ENCODE measurements around the gene HSD17B2. TPM values are rescaled to one million over a fixed set of nuclear protein-coding genes. Genes with fewer than 3 reads are reported as not detected.

Gene HSD17B2
- total and polyA plus RNA-seq, 8 donors, result 8.0 to 66.9 (median 20.8) TPM

DNA sequence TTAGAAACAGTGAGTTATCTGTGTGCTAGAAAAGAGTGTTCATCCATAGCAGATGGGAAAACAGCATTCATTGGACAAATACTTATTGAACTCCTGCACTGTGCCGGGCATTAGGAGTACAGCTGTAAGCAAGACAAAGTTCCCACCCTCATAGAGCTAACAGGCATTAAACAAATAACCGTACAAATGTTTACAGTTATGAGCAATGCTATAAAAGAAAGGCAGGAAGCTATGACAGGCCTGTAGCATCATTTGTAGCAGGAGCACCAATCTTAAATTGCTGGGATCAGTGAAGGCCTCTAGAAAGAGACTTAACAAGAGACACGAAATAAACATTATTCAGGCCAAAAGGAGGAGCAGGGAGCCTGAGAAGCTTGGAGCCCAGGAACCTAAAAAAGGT lies 39.4 kb upstream of the HSD17B2 start:
- Histone ChIP-seq H3K9me3 (no peaks in the 10 kb centered on the region), H3K36me3 (peaks cover 0 to 23% (median 6%) of the 10 kb centered on the region in 3 donors), H3K4me1 (no peaks in the 10 kb centered on the region), H3K27me3 (no peaks in the 10 kb centered on the region), H3K4me3 (no peak overlapping the region), H3K27ac (no peak overlapping the region)
- 72 to 77% methylated on average over 3 of the region's 3 CpGs for WGBS, 2 donors
- intact Hi-C loops (cut with DNase I), result no loop called here
- ATAC-seq, result no peak
- FAIRE-seq, result no peak
- TF ChIP-seq, protein P1, sequence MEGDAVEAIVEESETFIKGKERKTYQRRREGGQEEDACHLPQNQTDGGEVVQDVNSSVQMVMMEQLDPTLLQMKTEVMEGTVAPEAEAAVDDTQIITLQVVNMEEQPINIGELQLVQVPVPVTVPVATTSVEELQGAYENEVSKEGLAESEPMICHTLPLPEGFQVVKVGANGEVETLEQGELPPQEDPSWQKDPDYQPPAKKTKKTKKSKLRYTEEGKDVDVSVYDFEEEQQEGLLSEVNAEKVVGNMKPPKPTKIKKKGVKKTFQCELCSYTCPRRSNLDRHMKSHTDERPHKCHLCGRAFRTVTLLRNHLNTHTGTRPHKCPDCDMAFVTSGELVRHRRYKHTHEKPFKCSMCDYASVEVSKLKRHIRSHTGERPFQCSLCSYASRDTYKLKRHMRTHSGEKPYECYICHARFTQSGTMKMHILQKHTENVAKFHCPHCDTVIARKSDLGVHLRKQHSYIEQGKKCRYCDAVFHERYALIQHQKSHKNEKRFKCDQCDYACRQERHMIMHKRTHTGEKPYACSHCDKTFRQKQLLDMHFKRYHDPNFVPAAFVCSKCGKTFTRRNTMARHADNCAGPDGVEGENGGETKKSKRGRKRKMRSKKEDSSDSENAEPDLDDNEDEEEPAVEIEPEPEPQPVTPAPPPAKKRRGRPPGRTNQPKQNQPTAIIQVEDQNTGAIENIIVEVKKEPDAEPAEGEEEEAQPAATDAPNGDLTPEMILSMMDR (IDR thresholded peaks at IDR 0.05), result no peak
- no peak for DNase-seq

DNA sequence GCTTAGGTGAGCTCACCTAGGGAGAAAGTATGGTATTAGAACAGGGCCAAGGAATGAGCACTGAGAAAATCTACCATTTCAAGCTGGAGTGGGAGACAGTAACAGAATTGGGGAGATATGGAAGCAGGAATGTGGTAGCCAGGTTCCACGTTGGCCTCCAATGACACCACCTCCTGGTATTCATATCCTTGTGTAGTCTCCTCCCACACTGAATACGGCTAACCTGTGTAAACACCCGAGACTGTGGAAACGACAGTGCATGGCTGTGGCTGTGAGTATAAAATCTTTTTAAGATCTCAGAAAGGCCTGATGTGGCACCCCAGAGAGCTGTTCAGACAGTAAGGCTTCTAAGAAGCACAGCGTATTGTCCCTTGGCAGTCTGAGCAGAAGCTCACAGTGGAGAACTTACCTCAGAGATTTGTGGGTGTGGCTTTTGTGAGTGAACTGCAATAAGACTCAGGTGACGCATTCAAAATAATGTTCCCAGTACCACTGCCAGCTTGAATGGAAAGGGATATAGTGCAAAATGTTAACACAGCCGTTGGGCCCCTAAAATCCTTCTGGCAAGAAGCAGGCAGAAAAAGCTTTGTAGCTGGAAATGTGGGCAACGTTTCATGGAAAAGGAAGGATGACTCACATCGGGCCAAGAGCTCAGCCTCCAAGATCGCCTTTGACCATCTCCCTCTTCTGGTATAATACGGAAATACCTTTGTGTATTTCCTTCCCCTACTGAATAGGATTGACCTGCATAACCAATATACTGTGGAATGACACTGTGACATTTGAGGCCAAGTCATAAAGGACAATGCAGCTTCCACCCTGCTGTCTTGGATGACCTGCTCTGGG lies 38.2 kb upstream of the HSD17B2 start:
- Histone ChIP-seq H3K4me3 (no peak overlapping the region), H3K9me3 (no peaks in the 10 kb centered on the region), H3K27me3 (no peaks in the 10 kb centered on the region), H3K36me3 (peaks cover 0 to 24% (median 6%) of the 10 kb centered on the region in 3 donors), H3K27ac (peak overlapping the region in 1 of 4 donors; percentile 50), H3K4me1 (no peaks in the 10 kb centered on the region)
- FAIRE-seq (no peak), DNase-seq (no peak), ATAC-seq (peak in 2 of 4 donors; percentile 48 to 50)
- WGBS, 2 donors, result 84 to 89% methylated on average over 11 of the region's 11 CpGs
- TF ChIP-seq, protein P1 (IDR thresholded peaks at IDR 0.05), result no peak
- intact Hi-C loops (cut with DNase I), result no loop called here

DNA sequence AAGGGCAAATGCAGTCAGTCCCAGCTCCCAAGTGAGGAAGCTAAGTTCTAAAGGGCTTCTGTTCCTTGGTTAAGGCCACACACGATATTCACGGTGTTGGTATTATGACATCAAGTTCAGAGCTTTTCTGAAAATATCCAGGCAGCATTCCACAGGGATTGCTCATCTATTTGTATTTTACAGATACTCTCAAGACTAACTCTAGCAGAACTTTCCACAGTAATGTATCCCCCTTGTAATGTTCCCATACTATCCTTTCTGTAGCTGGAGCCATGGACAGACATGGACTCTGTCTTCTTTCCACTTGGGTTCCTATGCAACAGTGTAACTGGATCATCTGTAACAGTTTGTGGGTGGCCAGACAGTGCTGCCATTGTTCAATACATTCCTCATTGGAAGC lies 37.3 kb upstream of the HSD17B2 start:
- ATAC-seq (peak; percentile 14 to 84 (median 57)), DNase-seq (no peak), FAIRE-seq (no peak)
- WGBS, 2 donors, result 47 to 68% methylated on average over 2 of the region's 2 CpGs
- TF ChIP-seq, protein P1 (IDR thresholded peaks at IDR 0.05), result no peak
- Histone ChIP-seq H3K9me3 (no peaks in the 10 kb centered on the region), H3K4me1 (no peaks in the 10 kb centered on the region), H3K4me3 (no peak overlapping the region), H3K27ac (peak overlapping the region in 1 of 4 donors; percentile 50), H3K36me3 (peaks cover 0 to 24% (median 6%) of the 10 kb centered on the region in 3 donors), H3K27me3 (no peaks in the 10 kb centered on the region)
- intact Hi-C loops (cut with DNase I), result no loop called here

DNA sequence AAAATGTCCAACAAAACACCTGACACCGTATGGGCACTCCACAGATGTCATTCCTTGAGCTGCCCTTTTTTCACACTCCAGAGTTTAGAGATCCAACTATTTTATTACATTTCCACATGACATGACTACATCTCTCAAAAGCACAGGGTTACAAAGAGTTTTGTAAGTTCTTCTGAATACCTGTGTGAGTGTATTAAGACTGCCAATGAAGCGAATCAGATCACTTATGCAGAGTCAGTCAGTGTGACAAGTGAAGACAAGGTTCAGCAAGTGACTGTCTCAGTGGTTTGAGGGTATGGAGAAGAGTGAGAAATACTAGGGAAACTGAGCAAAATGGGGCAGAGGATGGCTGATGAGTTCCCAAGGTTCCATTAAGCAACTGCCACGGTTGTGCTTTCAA lies 32.2 kb upstream of the HSD17B2 start:
- no peaks in the 10 kb centered on the region for H3K27me3 ChIP-seq
- TF ChIP-seq, protein P1 (IDR thresholded peaks at IDR 0.05), result no peak
- H3K4me3 ChIP-seq, result no peak overlapping the region
- peak overlapping the region in 1 of 4 donors; percentile 11 for H3K27ac ChIP-seq
- H3K4me1 ChIP-seq, result peaks cover 0 to 3% (median 0%) of the 10 kb centered on the region in 3 donors
- peaks cover 0 to 24% (median 6%) of the 10 kb centered on the region in 3 donors for H3K36me3 ChIP-seq
- intact Hi-C loops (cut with DNase I), result no loop called here
- no peak for DNase-seq
- no peak for FAIRE-seq
- 90 to 93% methylated on average over 3 of the region's 3 CpGs for WGBS, 2 donors
- H3K9me3 ChIP-seq, result no peaks in the 10 kb centered on the region
- ATAC-seq, result no peak

DNA sequence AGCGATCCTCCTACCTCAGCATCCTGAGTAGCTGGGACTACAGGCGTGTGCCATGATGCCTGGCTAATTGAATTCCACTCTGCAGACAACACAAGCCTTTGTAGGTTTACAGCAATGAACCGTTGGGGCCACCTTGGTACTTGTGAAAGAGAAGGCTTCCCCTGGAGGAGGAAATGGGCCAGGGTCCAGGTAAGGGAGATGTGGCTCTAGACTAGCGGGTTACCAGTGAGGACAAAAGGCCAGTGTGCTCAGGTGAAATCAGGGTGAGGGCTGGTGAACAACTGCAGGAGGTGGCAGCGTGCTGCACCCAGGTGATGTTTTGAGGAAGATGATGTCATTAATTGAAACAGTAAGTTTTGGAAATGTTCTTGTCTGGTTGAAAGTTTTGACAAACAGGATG lies 30.5 kb upstream of the HSD17B2 start:
- Histone ChIP-seq H3K4me1 (peaks cover 0 to 3% (median 0%) of the 10 kb centered on the region in 3 donors), H3K27ac (peak overlapping the region; percentile 35 to 62 (median 48)), H3K4me3 (no peak overlapping the region), H3K9me3 (no peaks in the 10 kb centered on the region), H3K27me3 (no peaks in the 10 kb centered on the region), H3K36me3 (peaks cover 0 to 11% (median 4%) of the 10 kb centered on the region in 3 donors)
- intact Hi-C loops (cut with DNase I), result no loop called here
- ATAC-seq (peak; percentile 77 to 91 (median 88)), DNase-seq (peak in 4 of 6 donors; percentile 38 to 74 (median 69)), FAIRE-seq (no peak)
- 65 to 67% methylated on average over 5 of the region's 5 CpGs for WGBS, 2 donors
- TF ChIP-seq, protein P1 (IDR thresholded peaks at IDR 0.05), result no peak
